ENCODE results near the gene THY1.
"Not testable (repeated sequence)": the region's sequence is repeated elsewhere in the genome, so short reads cannot be mapped to it uniquely, and the experiment has no call there.

Gene THY1

GRCh38 chr11:119382513-119382912 is 40.5 kb downstream of the THY1 start:
- DNase-seq (ENCODE audit: low read depth in 2 of 2): not testable (repeated sequence)

- no peak for DNase-seq (ENCODE audit: low read depth in 2 of 2)
Observed at GRCh38 chr11:119382101-119382500, 40.9 kb downstream of the THY1 start.

- peak; percentile 94 for DNase-seq (ENCODE audit: low read depth in 2 of 2)
Observed at GRCh38 chr11:119381181-119381988, 41.6 kb downstream of the THY1 start, which contains the start of gene USP2. Gene USP2, minus strand, starts transcription at chr11:119381690. Its CDS starts 8,210 bp downstream, at chr11:119373480.

- no peak for DNase-seq (ENCODE audit: low read depth in 2 of 2)
Observed at GRCh38 chr11:119380827-119381180, 42.2 kb downstream of the THY1 start.

- no peak for DNase-seq (ENCODE audit: low read depth in 2 of 2)
Observed at GRCh38 chr11:119380160-119380826, 42.7 kb downstream of the THY1 start.

- no peak for DNase-seq (ENCODE audit: low read depth in 2 of 2)
Observed at GRCh38 chr11:119378851-119379465, 44.0 kb downstream of the THY1 start.

GRCh38 chr11:119377961-119378667 is 44.9 kb downstream of the THY1 start:
- DNase-seq (ENCODE audit: low read depth in 2 of 2): no peak

GRCh38 chr11:119377112-119377901 is 45.7 kb downstream of the THY1 start:
- DNase-seq (ENCODE audit: low read depth in 2 of 2): no peak

GRCh38 chr11:119376197-119376847 is 46.6 kb downstream of the THY1 start:
- DNase-seq (ENCODE audit: low read depth in 2 of 2): no peak

- DNase-seq (ENCODE audit: low read depth in 2 of 2): no peak
Observed at GRCh38 chr11:119375337-119376196, 47.4 kb downstream of the THY1 start.

- DNase-seq (ENCODE audit: low read depth in 2 of 2): no peak
Observed at GRCh38 chr11:119374632-119375336, 48.2 kb downstream of the THY1 start.

GRCh38 chr11:119373921-119374631 is 48.9 kb downstream of the THY1 start:
- DNase-seq (ENCODE audit: low read depth in 2 of 2): peak in 1 of 2 donors; percentile 38

- no peak for DNase-seq (ENCODE audit: low read depth in 2 of 2)
Observed at GRCh38 chr11:119373059-119373920, 49.7 kb downstream of the THY1 start.

GRCh38 chr11:119372260-119373058 is 50.5 kb downstream of the THY1 start:
- DNase-seq (ENCODE audit: low read depth in 2 of 2): no peak

GRCh38 chr11:119371778-119372182 is 51.2 kb downstream of the THY1 start:
- no peak for DNase-seq (ENCODE audit: low read depth in 2 of 2)

GRCh38 chr11:119371067-119371601 is 51.8 kb downstream of the THY1 start:
- DNase-seq (ENCODE audit: low read depth in 2 of 2): no peak
